DOHH2 (cell line): ENCODE data around the gene ZNF483.

Source experiments
- EZH2phosphoT487 ChIP-seq: fragments of 200-600 bp; sonication (generic); IDR thresholded peaks from 2 replicates; pipeline ENCODE4 v1.6.1; 2017; ENCODE audit warnings: borderline replicate concordance, mild to moderate bottlenecking, antibody characterized with exemption, low read length, moderate library complexity, mixed read lengths
- TF ChIP-seq, protein P1 (sequence below): fragments of 200-600 bp; sonication (generic); IDR thresholded peaks from one replicate; pipeline ENCODE4 v1.5.1; 2014; ENCODE audit warnings: antibody characterized with exemption, mild to moderate bottlenecking, low read depth, low read length; ENCODE audit not compliant: poor library complexity, severe bottlenecking

DNA sequence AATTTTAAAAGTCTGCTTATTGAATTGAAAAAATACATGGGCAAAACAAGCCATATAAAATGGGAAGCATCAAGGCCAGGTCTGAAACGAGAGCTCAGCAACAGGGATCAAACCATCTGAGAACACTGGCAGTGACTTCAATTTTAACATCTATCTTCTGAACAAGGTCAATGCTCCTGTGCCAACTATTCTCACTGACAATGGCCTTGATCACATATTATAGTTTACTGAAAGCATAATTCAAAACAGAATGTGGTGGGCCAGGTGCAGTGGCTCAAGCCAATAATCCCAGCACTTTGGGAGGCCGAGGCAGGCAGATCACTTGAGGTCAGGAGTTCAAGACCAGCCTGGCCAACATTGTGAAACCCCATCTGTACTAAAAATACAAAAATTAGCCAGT is 49.8 kb upstream of the ZNF483 start:
- TF ChIP-seq, protein P1, sequence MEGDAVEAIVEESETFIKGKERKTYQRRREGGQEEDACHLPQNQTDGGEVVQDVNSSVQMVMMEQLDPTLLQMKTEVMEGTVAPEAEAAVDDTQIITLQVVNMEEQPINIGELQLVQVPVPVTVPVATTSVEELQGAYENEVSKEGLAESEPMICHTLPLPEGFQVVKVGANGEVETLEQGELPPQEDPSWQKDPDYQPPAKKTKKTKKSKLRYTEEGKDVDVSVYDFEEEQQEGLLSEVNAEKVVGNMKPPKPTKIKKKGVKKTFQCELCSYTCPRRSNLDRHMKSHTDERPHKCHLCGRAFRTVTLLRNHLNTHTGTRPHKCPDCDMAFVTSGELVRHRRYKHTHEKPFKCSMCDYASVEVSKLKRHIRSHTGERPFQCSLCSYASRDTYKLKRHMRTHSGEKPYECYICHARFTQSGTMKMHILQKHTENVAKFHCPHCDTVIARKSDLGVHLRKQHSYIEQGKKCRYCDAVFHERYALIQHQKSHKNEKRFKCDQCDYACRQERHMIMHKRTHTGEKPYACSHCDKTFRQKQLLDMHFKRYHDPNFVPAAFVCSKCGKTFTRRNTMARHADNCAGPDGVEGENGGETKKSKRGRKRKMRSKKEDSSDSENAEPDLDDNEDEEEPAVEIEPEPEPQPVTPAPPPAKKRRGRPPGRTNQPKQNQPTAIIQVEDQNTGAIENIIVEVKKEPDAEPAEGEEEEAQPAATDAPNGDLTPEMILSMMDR = no peak
- no peak for TF ChIP-seq EZH2phosphoT487
